ENCODE measurements around the gene B9D2. TPM values are rescaled to one million over a fixed set of nuclear protein-coding genes. Genes with fewer than 3 reads are reported as not detected.
A peak's percentile ranks its signal among the peaks of the same experiment; 100 is the strongest.
"Not testable (repeated sequence)": the region's sequence is repeated elsewhere in the genome, so short reads cannot be mapped to it uniquely, and the experiment has no call there.

B9D2 gene
- total RNA-seq, 1 experiment from 2014 or later: 2.6 TPM

GRCh38 chr19:41364524-41365391 is 809 bp upstream of the B9D2 start:
- DNase-seq (ENCODE audit: low read depth, low spot score): no peak
- in situ Hi-C loops (cut with HindIII; ENCODE audit: low pct_unique_long_range_greater_than_20kb, low sequenced_read_pairs): no loop called here

DNA sequence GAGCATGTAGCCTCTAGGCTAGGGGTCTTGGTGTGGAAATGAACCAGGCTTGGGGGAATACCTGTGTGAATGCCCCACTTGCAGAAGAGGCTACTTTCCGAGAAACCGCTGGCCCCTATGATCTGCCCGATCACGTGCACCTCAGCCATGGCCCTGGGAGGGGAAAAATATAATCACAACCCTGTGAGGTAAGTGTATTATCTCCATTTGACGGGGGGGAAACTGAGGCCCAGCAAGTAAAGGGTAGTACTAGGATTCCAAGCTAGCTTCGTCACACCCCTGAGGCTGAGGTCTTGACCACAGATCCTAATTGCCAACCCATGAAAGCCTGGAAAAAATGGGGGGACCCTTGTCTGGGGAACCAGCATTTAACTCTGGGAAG is 587 bp downstream of the B9D2 start:
- no peak for DNase-seq (ENCODE audit: low read depth, low spot score)
- in situ Hi-C loops (cut with HindIII; ENCODE audit: low pct_unique_long_range_greater_than_20kb, low sequenced_read_pairs): no loop called here

DNA sequence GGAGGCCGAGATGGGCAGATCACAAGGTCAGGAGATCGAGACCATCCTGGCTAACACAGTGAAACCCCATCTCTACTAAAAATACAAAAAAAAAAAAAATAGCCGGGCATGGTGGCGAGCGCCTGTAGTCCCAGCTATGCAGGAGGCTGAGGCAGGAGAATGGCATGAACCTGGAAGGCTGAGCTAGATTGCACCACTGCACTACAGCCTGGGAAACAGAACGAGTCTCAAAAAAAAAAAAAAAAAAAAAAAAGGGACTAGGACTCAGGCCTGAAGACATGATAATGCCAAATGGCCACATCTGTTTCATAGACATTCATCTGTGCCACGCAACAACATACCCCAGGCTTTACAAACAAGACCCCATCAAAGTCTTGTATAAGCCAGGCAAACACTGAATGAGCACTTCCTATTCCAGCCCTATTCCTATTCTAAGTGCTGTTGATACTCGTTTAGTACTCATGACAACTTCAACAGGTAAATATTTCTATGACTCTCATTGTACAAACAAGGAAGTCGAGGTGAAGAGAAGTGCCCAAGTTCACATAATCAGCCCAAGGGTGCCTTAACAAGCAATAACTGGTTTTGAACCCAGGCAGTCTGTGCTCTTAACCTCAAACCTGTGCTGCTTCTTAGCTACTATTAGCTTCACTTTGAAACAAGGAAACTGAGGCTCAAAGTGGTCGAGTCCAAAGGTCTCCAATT is 1.7 kb downstream of the B9D2 start:
- DNase-seq (ENCODE audit: low read depth, low spot score): no peak
- in situ Hi-C loops (cut with HindIII; ENCODE audit: low pct_unique_long_range_greater_than_20kb, low sequenced_read_pairs): no loop called here

DNA sequence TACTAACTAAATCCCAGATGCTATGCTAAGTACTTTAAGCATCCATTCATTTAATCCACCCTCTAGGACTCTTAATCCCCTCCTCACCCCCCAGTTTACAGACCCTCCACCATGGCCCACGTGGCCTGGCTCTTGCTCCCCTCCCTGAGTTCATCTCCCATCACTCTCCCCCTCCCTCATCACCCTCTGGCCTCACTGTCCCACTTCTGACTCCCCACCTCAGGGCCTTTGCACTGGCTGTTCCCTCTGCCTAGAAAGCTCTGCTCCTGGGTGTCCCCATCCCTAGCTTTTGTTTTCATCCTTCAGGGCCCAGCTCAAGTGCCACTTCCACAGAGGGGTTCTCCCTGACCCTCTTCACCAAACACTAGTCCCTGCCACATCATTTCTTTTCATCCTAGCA is 4.2 kb downstream of the B9D2 start:
- DNase-seq (ENCODE audit: low read depth, low spot score): no peak
- in situ Hi-C loops (cut with HindIII; ENCODE audit: low pct_unique_long_range_greater_than_20kb, low sequenced_read_pairs): no loop called here

DNA sequence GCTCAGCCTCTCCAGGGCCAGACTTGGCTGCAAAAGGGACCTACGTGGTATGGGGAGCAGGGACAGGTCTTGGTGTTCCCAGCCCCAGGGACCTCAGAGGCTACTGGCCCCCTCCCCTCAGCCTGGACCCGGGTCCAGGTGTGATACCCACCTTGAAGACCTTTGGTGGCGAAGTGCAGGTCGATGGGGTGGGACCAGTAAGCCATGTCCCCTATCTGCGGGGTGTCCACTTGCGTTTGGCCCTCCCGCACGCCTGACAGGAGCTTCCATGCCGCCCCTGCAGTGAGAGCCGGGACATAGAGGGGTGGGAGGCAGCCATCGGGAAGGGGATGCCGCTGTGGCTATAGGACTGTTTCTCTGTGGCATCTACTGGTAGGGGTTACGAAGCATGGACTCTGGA is 6.2 kb downstream of the B9D2 start:
- DNase-seq (ENCODE audit: low read depth, low spot score): no peak
- in situ Hi-C loops (cut with HindIII; ENCODE audit: low pct_unique_long_range_greater_than_20kb, low sequenced_read_pairs): no loop called here

DNA sequence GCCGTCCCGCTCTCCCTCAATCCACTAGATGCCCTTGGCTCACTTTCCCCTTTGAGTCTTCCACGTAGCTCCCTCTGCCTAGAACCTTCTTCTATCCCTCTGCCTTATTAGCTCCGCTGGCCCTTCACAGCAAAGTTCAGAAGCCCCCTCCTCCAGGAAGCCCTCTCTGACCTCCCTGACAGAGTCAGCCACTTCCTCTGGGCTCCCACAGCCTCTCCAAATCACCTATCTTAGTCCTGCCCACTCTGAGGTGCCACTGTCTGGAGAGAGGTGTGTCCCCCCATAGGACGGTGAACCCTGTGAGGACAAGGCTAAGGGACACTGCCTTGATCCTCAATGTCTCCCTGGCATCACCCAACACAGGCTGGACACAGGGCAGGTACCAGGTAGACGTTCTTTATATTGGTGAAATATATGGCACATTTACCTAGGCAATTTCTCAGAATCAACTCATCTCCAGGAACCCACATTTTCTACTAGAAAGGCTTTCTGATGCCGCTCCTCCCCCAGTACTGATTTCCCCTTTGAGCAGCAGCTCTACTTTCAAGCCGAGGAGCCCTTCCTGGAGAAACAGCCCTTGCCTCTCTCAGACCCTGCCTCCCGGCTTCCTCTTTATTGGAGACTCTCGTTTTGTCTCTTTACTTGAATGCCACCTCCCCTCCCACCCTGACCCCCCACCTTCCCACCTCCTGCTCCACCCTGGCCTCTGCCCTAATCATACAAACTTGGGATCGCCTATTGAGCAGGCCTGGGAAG is 6.8 kb downstream of the B9D2 start:
- DNase-seq (ENCODE audit: low read depth, low spot score): no peak
- in situ Hi-C loops (cut with HindIII; ENCODE audit: low pct_unique_long_range_greater_than_20kb, low sequenced_read_pairs): no loop called here

GRCh38 chr19:41355802-41356201 is 8.1 kb downstream of the B9D2 start:
- in situ Hi-C loops (cut with HindIII; ENCODE audit: low pct_unique_long_range_greater_than_20kb, low sequenced_read_pairs): no loop called here

DNA sequence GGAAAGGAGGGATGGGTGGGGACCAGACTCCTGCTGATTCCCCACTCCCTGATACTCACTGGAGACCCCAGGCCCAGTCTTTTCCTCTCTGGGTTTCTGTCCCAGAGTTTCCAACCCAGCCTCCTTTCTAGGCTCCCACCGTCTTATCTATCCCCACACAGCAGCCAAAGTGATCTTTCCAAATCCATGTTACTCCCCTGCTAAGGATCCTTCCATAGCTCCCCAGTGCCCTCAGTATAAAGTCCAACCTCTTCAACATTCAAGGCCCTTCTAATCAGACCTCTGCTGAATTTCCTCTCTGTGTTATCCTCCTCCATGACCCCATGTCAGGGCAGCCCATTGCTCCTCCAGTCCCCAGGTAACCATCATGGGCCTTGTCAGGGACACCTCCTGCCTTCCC is 8.9 kb downstream of the B9D2 start:
- DNase-seq (ENCODE audit: low read depth, low spot score): no peak
- in situ Hi-C loops (cut with HindIII; ENCODE audit: low pct_unique_long_range_greater_than_20kb, low sequenced_read_pairs): no loop called here

More at GRCh38 chr19:41355802-41356201, 8.1 kb downstream of the B9D2 start:
- no peak for DNase-seq (ENCODE audit: low read depth, low spot score)

- DNase-seq (ENCODE audit: low read depth, low spot score): no peak
- in situ Hi-C loops (cut with HindIII; ENCODE audit: low pct_unique_long_range_greater_than_20kb, low sequenced_read_pairs): no loop called here
Observed at GRCh38 chr19:41354343-41354953, 9.5 kb downstream of the B9D2 start.

DNA sequence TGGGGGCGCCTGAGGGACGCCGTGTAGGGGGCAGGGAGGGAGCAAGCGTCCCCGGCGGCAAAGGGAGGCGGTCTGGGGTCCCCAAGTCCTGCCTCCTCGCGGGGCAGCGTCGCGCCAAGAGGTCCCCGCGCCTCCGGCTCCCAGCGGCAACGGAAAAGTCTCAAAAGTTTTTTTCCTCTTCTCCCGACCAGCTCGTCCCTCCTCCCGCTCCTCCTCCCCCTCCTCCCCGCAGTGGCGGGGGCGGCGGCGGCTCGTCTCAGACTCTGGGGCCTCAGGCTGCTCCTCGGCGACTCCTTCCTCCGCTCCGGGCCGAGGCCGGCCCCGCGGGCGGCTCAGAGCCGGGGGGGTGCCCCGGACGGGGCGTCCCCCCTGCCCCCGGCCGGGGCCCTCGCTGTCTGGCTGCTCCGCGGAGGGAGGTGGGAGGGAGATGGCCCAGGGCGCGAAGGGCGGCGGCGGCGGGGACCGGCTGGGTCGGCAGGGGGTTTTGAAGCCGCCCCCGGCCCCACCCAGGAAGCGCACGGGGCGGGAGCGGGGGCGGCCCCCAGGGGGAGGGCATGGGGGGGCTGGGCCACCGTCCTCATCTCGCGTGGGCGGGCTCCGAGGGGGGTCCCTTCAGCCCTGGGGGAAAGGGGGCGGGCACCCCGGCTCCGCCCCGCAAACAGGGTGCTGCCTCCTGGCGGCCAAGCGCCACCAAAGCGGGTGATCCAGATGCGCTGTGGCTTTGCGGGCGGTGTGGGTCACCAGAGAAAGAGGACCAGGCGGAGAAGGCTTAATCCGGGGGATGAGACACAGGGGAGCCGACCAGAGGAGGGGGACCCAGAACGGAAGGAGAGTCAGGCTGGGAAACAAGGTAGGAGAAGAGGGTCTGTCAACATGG is 10.2 kb downstream of the B9D2 start, which contains the start of gene TGFB1:
Gene TGFB1, minus strand, starts transcription at position 457 of the 877 bp plus-strand sequence. CDS start 878 bp downstream, outside the sequence.
- DNase-seq (ENCODE audit: low read depth, low spot score): peak; percentile 66

GRCh38 chr19:41352609-41353465 is 11.1 kb downstream of the B9D2 start:
- peak; percentile 22 for DNase-seq (ENCODE audit: low read depth, low spot score)
- in situ Hi-C loops (cut with HindIII; ENCODE audit: low pct_unique_long_range_greater_than_20kb, low sequenced_read_pairs): no loop called here

More for the DNA sequence above, 10.2 kb downstream of the B9D2 start, which contains the start of gene TGFB1:
- in situ Hi-C loops (cut with HindIII; ENCODE audit: low pct_unique_long_range_greater_than_20kb, low sequenced_read_pairs): no loop called here

GRCh38 chr19:41352279-41352608 is 11.7 kb downstream of the B9D2 start:
- in situ Hi-C loops (cut with HindIII; ENCODE audit: low pct_unique_long_range_greater_than_20kb, low sequenced_read_pairs): no loop called here
- no peak for DNase-seq (ENCODE audit: low read depth, low spot score)

GRCh38 chr19:41351339-41352245 is 12.4 kb downstream of the B9D2 start:
- no peak for DNase-seq (ENCODE audit: low read depth, low spot score)
- in situ Hi-C loops (cut with HindIII; ENCODE audit: low pct_unique_long_range_greater_than_20kb, low sequenced_read_pairs): no loop called here

DNA sequence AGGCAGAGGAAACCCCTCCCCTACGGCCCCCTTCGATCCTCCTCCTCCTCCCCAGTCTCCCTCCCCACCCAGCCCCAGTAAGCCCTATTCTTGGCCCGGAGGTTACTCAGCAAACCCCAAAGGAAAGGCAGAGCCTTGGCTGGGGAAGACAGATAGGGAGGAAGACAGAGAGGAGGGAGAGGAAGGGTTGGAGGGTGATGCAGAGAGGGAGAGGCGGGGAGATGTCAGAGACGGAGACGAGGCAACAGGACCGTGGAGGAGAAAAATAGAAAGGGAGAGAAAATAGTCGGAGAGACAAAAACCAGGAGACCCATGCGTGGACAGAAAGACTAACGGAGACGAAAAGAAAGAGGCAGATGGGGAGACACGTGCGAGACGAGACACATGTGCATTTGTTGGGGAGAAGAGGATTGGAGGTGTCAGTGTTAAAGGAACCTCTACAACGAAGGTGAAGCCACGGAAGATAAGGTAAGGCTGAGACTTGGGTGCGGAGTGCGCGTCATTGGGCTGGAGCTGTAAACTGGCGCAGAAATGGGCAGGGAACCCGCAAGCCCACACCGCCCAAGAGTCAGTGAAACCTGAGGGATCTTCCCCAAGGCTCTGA is 13.1 kb downstream of the B9D2 start:
- no peak for DNase-seq (ENCODE audit: low read depth, low spot score)
- in situ Hi-C loops (cut with HindIII; ENCODE audit: low pct_unique_long_range_greater_than_20kb, low sequenced_read_pairs): no loop called here

GRCh38 chr19:41346916-41347315 is 17.0 kb downstream of the B9D2 start:
- in situ Hi-C loops (cut with HindIII; ENCODE audit: low pct_unique_long_range_greater_than_20kb, low sequenced_read_pairs); DNase-seq (ENCODE audit: low read depth, low spot score): not testable (repeated sequence)

All from SK-MEL-5 (cell line).